Bronchial epithelial cell (primary cell): ENCODE results near the gene AP3S2. TPM values are rescaled to one million over a fixed set of nuclear protein-coding genes. Genes with fewer than 3 reads are reported as not detected.

ENCODE experiments used
- DNase-seq: peaks from one replicate; pipeline ENCODE4 v3.0.0-alpha.2; 2010; ENCODE audit warnings: low read depth
- FAIRE-seq: peaks from 2 replicates; lab custom pipeline; 2011; peaks lifted over from hg19 to GRCh38; lab: Jason Lieb, UNC
- H3K27me3 ChIP-seq: 2 replicates; pipeline ENCODE4 v1.5.1; 2011; ENCODE audit warnings: low read length; ENCODE audit not compliant: control insufficient read depth, insufficient read depth
- H3K36me3 ChIP-seq: 2 replicates; pipeline ENCODE4 v1.5.1; 2011; ENCODE audit warnings: low read length; ENCODE audit not compliant: control insufficient read depth, insufficient read depth
- H3K4me3 ChIP-seq: 2 replicates; pipeline ENCODE4 v1.5.1; 2011; ENCODE audit warnings: mild to moderate bottlenecking, low read depth, low read length, control low read depth
- total RNA-seq: library from RNA; depleted of rRNA; stranded (reverse); fragments of >200 nt; gene quantifications from 2 replicates; pipeline ENCODE4 v1.2.1, GENCODE V29; 2014
- TF ChIP-seq, protein P1 (sequence below): IDR thresholded peaks from 2 replicates; pipeline ENCODE4 v1.5.1; 2011; ENCODE audit warnings: mild to moderate bottlenecking, moderate library complexity, low read length, control low read depth, inconsistent platforms; ENCODE audit not compliant: insufficient read depth, severe bottlenecking

AP3S2 gene
- total RNA-seq, 1 donor from 2014 or later, result 51.3 TPM

DNA sequence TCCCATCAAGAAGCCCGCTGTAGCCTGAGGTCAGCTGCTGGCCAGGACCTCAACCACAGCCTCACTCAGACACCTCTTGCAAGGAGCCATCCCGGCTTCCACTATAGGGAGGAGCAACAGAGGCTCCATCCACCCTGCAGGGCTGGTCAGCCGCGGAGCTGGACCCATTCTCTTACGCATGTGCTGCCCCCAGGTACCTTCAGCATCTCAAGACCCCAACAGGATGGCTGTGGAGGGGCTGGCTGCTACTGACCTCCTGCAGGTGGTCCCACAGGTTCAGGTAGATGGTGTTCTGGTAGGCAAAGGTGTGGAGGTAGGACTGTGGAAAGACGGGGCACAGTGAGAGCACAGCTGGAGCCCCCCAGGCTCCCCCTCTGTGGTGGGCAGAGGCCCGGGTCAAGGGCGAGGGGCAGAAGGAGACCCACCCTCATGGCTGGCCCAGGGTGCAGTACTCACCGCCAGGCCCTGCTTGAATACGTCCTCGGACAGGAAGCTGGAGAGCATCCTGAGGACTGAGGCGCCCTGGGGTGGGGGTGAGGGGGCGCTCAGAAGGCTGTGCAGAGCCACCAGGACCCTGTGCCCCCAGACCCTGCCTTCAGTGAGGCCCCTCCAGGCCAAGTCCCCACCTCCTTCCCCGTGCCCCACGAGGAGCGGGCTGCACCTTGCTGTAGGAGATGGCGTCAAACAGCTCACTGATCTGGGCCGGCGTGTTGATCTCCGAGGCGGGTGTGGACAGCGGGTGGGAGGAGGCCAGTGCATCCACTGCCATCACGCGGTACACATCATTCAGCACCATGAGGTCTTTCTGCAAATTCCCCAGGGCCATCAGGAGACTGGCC is 90.6 kb downstream of the AP3S2 start:
- H3K4me3 ChIP-seq, result no peak overlapping the region
- no peaks in the 10 kb centered on the region for H3K36me3 ChIP-seq
- H3K27me3 ChIP-seq, result no peaks in the 10 kb centered on the region
- TF ChIP-seq, protein P1, sequence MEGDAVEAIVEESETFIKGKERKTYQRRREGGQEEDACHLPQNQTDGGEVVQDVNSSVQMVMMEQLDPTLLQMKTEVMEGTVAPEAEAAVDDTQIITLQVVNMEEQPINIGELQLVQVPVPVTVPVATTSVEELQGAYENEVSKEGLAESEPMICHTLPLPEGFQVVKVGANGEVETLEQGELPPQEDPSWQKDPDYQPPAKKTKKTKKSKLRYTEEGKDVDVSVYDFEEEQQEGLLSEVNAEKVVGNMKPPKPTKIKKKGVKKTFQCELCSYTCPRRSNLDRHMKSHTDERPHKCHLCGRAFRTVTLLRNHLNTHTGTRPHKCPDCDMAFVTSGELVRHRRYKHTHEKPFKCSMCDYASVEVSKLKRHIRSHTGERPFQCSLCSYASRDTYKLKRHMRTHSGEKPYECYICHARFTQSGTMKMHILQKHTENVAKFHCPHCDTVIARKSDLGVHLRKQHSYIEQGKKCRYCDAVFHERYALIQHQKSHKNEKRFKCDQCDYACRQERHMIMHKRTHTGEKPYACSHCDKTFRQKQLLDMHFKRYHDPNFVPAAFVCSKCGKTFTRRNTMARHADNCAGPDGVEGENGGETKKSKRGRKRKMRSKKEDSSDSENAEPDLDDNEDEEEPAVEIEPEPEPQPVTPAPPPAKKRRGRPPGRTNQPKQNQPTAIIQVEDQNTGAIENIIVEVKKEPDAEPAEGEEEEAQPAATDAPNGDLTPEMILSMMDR, result no peak
- FAIRE-seq (no peak), DNase-seq (no peak)

DNA sequence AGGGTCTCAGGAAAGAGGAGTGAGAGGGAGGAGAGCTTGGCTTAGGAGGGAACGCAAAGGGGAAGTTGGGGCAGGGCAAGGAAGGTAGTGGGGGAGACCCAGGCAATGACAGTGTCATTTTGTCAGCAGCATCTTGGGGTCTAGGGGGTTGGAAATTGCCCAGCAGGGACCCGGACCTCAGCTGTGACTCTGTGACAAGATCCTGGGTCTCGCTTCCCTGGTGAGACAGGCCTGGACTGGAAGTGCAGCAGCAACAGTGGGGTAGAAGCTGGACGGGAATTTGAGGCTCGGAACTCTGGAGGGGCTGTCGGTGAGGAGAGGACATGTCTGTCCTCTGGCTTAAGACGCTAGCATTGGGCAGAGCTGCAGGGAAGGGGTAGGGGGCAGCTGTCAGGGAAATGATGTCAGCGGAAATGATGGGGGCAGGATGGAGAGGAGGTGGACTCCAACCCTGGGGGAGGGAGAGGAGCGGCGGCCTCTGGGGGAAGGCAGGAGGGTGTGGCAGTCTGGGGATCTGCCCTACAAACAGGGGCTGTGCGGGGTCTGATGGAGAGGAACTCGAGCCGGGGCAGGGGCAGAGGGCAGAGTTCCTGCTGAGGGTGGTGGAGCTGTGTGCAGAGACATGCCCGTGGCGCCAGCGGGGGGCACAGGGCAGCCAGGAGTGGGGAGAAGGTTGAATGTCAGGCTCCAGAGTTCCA is 91.4 kb downstream of the AP3S2 start:
- no peak overlapping the region for H3K4me3 ChIP-seq
- no peaks in the 10 kb centered on the region for H3K27me3 ChIP-seq
- H3K36me3 ChIP-seq, result no peaks in the 10 kb centered on the region
- TF ChIP-seq, protein P1, result no peak
- DNase-seq, result no peak
- no peak for FAIRE-seq

GRCh38 chr15:89801471-89802195 is 92.2 kb downstream of the AP3S2 start:
- TF ChIP-seq, protein P1, result no peak
- DNase-seq (no peak), FAIRE-seq (no peak)
- no peak overlapping the region for H3K4me3 ChIP-seq
- H3K27me3 ChIP-seq, result no peaks in the 10 kb centered on the region
- no peaks in the 10 kb centered on the region for H3K36me3 ChIP-seq

DNA sequence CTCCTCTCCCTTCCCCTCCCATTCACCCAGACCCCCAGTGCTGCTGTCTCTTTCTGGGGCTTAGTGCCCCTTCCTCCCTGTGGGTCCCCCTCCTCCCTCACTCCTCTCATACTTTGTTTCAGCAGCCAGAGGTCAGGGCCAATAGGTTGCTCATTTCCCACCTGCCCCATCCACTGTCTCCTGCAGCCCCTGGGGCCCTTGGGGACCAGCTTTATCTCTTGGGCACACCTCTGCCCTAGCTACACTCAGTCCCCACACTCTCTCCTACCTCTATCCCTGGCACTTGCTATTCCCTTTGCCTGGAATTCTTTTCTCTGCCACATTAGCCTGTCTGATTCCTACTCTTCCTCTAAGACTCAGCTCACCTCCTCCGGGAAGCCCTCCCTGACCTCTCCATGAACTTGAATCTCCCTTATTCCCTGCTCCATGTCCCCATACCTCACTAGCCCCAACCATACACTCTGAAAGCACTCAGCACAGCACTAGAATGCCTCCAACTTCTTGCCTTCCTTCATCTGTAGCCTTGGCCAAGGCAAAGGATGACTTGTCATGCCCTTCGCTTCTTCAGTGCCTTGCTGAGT is 93.8 kb downstream of the AP3S2 start:
- TF ChIP-seq, protein P1, result no peak
- no peaks in the 10 kb centered on the region for H3K36me3 ChIP-seq
- FAIRE-seq, result no peak

GRCh38 chr15:89799011-89799911 is 94.5 kb downstream of the AP3S2 start:
- no peaks in the 10 kb centered on the region for H3K36me3 ChIP-seq

More for the DNA sequence above, 93.8 kb downstream of the AP3S2 start:
- Histone ChIP-seq H3K4me3 (no peak overlapping the region), H3K27me3 (no peaks in the 10 kb centered on the region)
- DNase-seq, result no peak

More at GRCh38 chr15:89799011-89799911, 94.5 kb downstream of the AP3S2 start:
- TF ChIP-seq, protein P1, result no peak
- FAIRE-seq (no peak), DNase-seq (no peak)
- H3K27me3 ChIP-seq, result no peaks in the 10 kb centered on the region
- H3K4me3 ChIP-seq, result no peak overlapping the region
